Measurements from ENCODE around the gene SMAD4. TPM values are rescaled to one million over a fixed set of nuclear protein-coding genes. Genes with fewer than 3 reads are reported as not detected.
A peak's percentile ranks its signal among the peaks of the same experiment; 100 is the strongest.

The SMAD4 gene
- total and polyA plus RNA-seq, 7 donors = 16.4 to 143 (median 106) TPM

- no peak for TF ChIP-seq POLR2A (IDR thresholded peaks at IDR 0.05)
- TF ChIP-seq CTCF (IDR thresholded peaks at IDR 0.05) = no peak
- TF ChIP-seq POLR2AphosphoS5 (IDR thresholded peaks at IDR 0.05) = no peak
- TF ChIP-seq EP300 (IDR thresholded peaks at IDR 0.05) = no peak
- WGBS, 2 donors = 94 to 95% methylated on average over 5 of the region's 5 CpGs
- Histone ChIP-seq H3K4me1 (no peaks in the 10 kb centered on the region), H3K9me3 (no peaks in the 10 kb centered on the region), H3K4me3 (no peak overlapping the region), H3K27me3 (no peaks in the 10 kb centered on the region), H3K27ac (no peak overlapping the region), H3K36me3 (peaks cover 0 to 10% (median 0%) of the 10 kb centered on the region in 4 donors)
- no peak for DNase-seq
- intact Hi-C loops (cut with DNase I) = no loop called here
Observed at GRCh38 chr18:51021226-51021965, 8.6 kb upstream of the SMAD4 start.

- H3K4me3 ChIP-seq = no peak overlapping the region
- intact Hi-C loops (cut with DNase I) = loop anchor here (5.0 kb wide), 1 partner anchor 743 kb away; the partner anchor contains the start of gene MBD1
- no peak overlapping the region for H3K27ac ChIP-seq
- no peak for DNase-seq
- H3K36me3 ChIP-seq = peaks cover 0 to 4% (median 0%) of the 10 kb centered on the region in 4 donors
- no peaks in the 10 kb centered on the region for H3K9me3 ChIP-seq
- H3K27me3 ChIP-seq = no peaks in the 10 kb centered on the region
- H3K4me1 ChIP-seq = peaks cover 0 to 19% (median 14%) of the 10 kb centered on the region in 4 donors
- 97 to 99% methylated on average over 2 of the region's 2 CpGs for WGBS, 2 donors
- TF ChIP-seq POLR2A (IDR thresholded peaks at IDR 0.05) = no peak
- no peak for TF ChIP-seq POLR2AphosphoS5 (IDR thresholded peaks at IDR 0.05)
- TF ChIP-seq EP300 (IDR thresholded peaks at IDR 0.05) = no peak
- TF ChIP-seq CTCF (IDR thresholded peaks at IDR 0.05) = no peak
Observed at GRCh38 chr18:51025512-51025911, 4.5 kb upstream of the SMAD4 start.

GRCh38 chr18:51028201-51028805, 1.7 kb upstream of the SMAD4 start:
- Histone ChIP-seq H3K9me3 (no peaks in the 10 kb centered on the region), H3K36me3 (peaks cover 0 to 4% (median 0%) of the 10 kb centered on the region in 4 donors), H3K4me1 (peaks cover 0 to 39% (median 34%) of the 10 kb centered on the region in 4 donors), H3K27me3 (no peaks in the 10 kb centered on the region), H3K27ac (peak overlapping the region in 1 of 4 donors; percentile 99), H3K4me3 (no peak overlapping the region)
- TF ChIP-seq EP300 (IDR thresholded peaks at IDR 0.05) (no peak), POLR2A (IDR thresholded peaks at IDR 0.05) (no peak), POLR2AphosphoS5 (IDR thresholded peaks at IDR 0.05) (no peak)
- intact Hi-C loops (cut with DNase I) = loop anchor here (5.0 kb wide), 1 partner anchor 746 kb away; the partner anchor contains the start of gene MBD1
- 52 to 82% methylated on average over 4 of the region's 4 CpGs for WGBS, 2 donors
- no peak for DNase-seq

- no peaks in the 10 kb centered on the region for H3K36me3 ChIP-seq
- peak overlapping the region; percentile 95 to 99 (median 98) for H3K27ac ChIP-seq
- peaks cover 0 to 48% (median 43%) of the 10 kb centered on the region in 4 donors for H3K4me1 ChIP-seq
- WGBS, 2 donors = 3 to 12% methylated on average over 10 of the region's 10 CpGs
- H3K27me3 ChIP-seq = no peaks in the 10 kb centered on the region
- peak overlapping the region; percentile 42 to 86 (median 74) for H3K4me3 ChIP-seq
- no peak for TF ChIP-seq CTCF (IDR thresholded peaks at IDR 0.05)
- TF ChIP-seq POLR2AphosphoS5 (IDR thresholded peaks at IDR 0.05) = no peak
- no peak for TF ChIP-seq POLR2A (IDR thresholded peaks at IDR 0.05)
- TF ChIP-seq EP300 (IDR thresholded peaks at IDR 0.05) = no peak
- no peak for DNase-seq
- intact Hi-C loops (cut with DNase I) = loop anchor here (1.0 to 5.0 kb wide), 2 partner anchors 62 to 747 kb away; partner anchors contain the start of gene MBD1
- H3K9me3 ChIP-seq = no peaks in the 10 kb centered on the region
Observed at GRCh38 chr18:51029378-51029693, 677 bp upstream of the SMAD4 start.
